Cardiac muscle cell (in vitro differentiated cells and primary cell): Measurements from ENCODE around the gene ZNF598. TPM values are rescaled to one million over a fixed set of nuclear protein-coding genes. Genes with fewer than 3 reads are reported as not detected.
A peak's percentile ranks its signal among the peaks of the same experiment; 100 is the strongest.

Experiments used
- DNase-seq, 2 donors: peaks; one replicate each; pipeline versions ENCODE4 v3.0.0 to v3.0.0-alpha.2; 2010 to 2017; ENCODE audit warnings: low read depth in 1 of 2, low spot score in 1 of 2
- H3K27ac ChIP-seq: fragments of 200-600 bp; sonication (generic); 2 replicates; pipeline ENCODE4 v1.5.1; 2016
- H3K27me3 ChIP-seq: fragments of 200-600 bp; sonication (generic); 2 replicates; pipeline ENCODE4 v1.6.0; 2016; ENCODE audit warnings: control low read depth
- H3K36me3 ChIP-seq: fragments of 200-600 bp; sonication (generic); 2 replicates; pipeline ENCODE4 v1.5.1; 2016; ENCODE audit warnings: control low read depth
- H3K4me1 ChIP-seq: fragments of 200-600 bp; sonication (generic); 2 replicates; pipeline ENCODE4 v1.8.1; 2017; ENCODE audit warnings: low read depth, mild to moderate bottlenecking, mixed run types
- H3K4me3 ChIP-seq: fragments of 200-600 bp; sonication (generic); 2 replicates; pipeline ENCODE4 v1.5.1; 2016; ENCODE audit warnings: mild to moderate bottlenecking
- H3K9me3 ChIP-seq: fragments of 200-600 bp; sonication (generic); 2 replicates; pipeline ENCODE4 v1.5.1; 2017; ENCODE audit warnings: low read depth, mild to moderate bottlenecking, control low read depth
- CTCF ChIP-seq: IDR thresholded peaks from 2 replicates; pipeline ENCODE4 v1.5.1; 2012; ENCODE audit warnings: low read depth, mild to moderate bottlenecking, low read length
- polyA plus RNA-seq: library from polyadenylated mRNA; unstranded; fragments of >200 nt; fragmentation: Nextera tagmentation; extraction: Ambion mirVana; gene quantifications from 2 replicates; pipeline ENCODE4 v1.2.1, GENCODE V29; 2016
- total RNA-seq: library from RNA; depleted of rRNA; stranded (reverse); fragments of >200 nt; gene quantifications from 2 replicates; pipeline ENCODE4 v1.2.3, GENCODE V29; 2016

The ZNF598 gene
- total and polyA plus RNA-seq, 2 experiments from 2014 or later = 28.8 to 50.4 TPM

- Histone ChIP-seq H3K36me3 (peaks cover 14% of the 10 kb centered on the region), H3K4me1 (no peaks in the 10 kb centered on the region), H3K27ac (no peak overlapping the region), H3K27me3 (no peaks in the 10 kb centered on the region), H3K4me3 (no peak overlapping the region), H3K9me3 (no peaks in the 10 kb centered on the region)
- DNase-seq = no peak
- TF ChIP-seq CTCF = no peak
Observed at GRCh38 chr16:2056077-2056476, 46.5 kb upstream of the ZNF598 start.

DNA sequence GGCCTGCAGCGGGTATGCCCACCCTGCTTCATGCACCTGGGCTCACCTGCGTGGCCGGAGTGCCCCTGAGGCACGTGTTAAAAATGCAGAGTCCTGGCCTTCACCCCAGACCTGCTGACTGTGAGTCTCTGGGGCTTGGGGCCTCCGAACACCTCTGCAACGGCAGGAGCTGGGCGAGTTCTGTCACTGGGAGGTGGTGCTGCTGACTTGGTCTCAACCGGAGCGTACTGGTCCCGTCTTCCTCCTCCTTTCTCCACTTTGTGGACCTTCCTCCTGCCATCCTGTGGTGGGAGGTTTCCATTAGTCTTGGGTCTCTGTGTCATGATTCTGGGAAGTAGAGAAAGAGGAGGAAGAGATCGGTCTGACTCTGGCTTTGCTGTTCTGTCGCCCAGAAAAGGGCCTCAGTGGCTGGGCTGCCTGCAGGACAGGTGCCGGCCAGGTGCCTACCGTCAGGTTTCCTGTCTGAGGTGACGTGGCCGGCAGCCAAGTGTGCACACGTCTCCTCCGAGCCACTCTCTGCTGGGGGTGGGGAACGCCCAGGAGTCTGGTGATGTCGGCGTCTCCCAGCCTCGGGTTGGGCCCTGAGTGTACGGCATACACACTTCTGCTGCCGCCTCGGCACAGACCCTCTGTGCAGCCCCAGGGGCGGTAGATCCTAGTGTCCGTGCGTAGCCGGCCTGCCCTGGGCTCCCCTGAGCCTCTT, 45.1 kb upstream of the ZNF598 start:
- no peaks in the 10 kb centered on the region for H3K9me3 ChIP-seq
- DNase-seq = no peak
- no peak overlapping the region for H3K4me3 ChIP-seq
- no peak overlapping the region for H3K27ac ChIP-seq
- no peaks in the 10 kb centered on the region for H3K4me1 ChIP-seq
- TF ChIP-seq CTCF = no peak
- H3K27me3 ChIP-seq = no peaks in the 10 kb centered on the region
- H3K36me3 ChIP-seq = peaks cover 14% of the 10 kb centered on the region

DNA sequence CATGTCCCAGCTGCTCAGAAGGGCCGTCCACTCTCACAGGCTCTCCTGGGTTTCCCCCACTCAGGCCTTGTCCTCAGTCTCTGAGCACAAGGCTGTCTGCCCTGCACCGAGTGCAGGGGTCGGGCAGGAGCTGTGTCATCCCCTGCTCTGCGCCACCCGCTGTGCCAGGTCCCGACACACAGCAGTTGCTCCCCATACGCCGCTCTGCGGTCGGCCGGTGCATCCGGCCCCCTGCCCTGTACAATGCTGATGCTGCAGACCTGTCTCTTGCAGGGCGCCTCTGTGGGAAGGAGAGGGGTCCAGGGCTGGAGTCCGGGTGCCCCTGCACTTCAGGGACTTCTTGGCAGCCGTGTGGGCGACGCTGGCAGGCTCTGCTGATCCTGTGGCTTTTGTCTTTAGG, 44.3 kb upstream of the ZNF598 start:
- H3K27ac ChIP-seq = no peak overlapping the region
- H3K27me3 ChIP-seq = no peaks in the 10 kb centered on the region
- H3K36me3 ChIP-seq = peaks cover 14% of the 10 kb centered on the region
- DNase-seq = no peak
- peaks cover 1% of the 10 kb centered on the region for H3K4me1 ChIP-seq
- H3K9me3 ChIP-seq = no peaks in the 10 kb centered on the region
- H3K4me3 ChIP-seq = no peak overlapping the region
- no peak for TF ChIP-seq CTCF

GRCh38 chr16:2053211-2053610, 43.6 kb upstream of the ZNF598 start:
- TF ChIP-seq CTCF = no peak
- Histone ChIP-seq H3K27me3 (no peaks in the 10 kb centered on the region), H3K4me3 (no peak overlapping the region), H3K27ac (no peak overlapping the region), H3K9me3 (no peaks in the 10 kb centered on the region), H3K4me1 (peaks cover 6% of the 10 kb centered on the region), H3K36me3 (peaks cover 14% of the 10 kb centered on the region)
- no peak for DNase-seq

GRCh38 chr16:2048116-2048543, 38.5 kb upstream of the ZNF598 start:
- DNase-seq = no peak
- no peaks in the 10 kb centered on the region for H3K9me3 ChIP-seq
- H3K4me3 ChIP-seq = peak overlapping the region; percentile 76
- no peaks in the 10 kb centered on the region for H3K27me3 ChIP-seq
- TF ChIP-seq CTCF = no peak
- H3K36me3 ChIP-seq = peaks cover 14% of the 10 kb centered on the region
- no peak overlapping the region for H3K27ac ChIP-seq
- H3K4me1 ChIP-seq = peaks cover 11% of the 10 kb centered on the region
